HG02678 (cell line): ENCODE results near the gene RETNLB.

Experiments
- ATAC-seq: cut with Tn5 transposase; IDR thresholded peaks from one replicate; pipeline ENCODE4 v1.9.1; 2021; ENCODE audit warnings: mild to moderate bottlenecking, moderate library complexity; ENCODE audit not compliant: unreplicated experiment

RETNLB gene, protein sequence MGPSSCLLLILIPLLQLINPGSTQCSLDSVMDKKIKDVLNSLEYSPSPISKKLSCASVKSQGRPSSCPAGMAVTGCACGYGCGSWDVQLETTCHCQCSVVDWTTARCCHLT

DNA sequence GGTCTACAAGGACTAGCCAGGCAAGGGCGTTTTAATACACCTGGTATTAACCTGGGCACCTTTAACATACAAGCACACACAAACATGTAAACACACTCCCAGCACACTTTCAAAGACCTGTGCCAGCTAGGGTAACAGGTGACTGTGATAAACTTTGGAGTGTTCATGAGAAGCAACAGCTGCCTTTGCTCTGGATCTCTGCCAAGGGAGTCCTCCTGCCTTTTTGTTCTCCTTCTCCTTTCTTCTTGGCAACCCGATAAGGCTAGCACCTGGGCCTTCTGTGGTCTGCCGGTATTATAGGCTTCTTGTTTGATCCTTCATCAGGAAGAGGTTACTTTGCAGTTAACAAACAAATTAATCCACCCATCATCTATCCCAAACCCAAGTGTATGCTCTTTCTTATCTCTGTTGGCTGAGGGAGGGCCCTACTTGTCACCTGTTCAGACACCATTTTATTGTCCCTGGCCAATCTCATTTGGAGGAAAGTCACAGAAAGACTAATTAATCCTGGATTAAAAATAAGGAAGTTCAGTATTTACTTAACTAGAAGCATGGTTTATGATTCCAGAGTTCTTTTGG, at the start of gene RETNLB:
Gene RETNLB, minus strand, starts transcription at position 7 of the 579 bp plus-strand sequence. CDS start 225 bp downstream, outside the sequence.
- no peak for ATAC-seq

DNA sequence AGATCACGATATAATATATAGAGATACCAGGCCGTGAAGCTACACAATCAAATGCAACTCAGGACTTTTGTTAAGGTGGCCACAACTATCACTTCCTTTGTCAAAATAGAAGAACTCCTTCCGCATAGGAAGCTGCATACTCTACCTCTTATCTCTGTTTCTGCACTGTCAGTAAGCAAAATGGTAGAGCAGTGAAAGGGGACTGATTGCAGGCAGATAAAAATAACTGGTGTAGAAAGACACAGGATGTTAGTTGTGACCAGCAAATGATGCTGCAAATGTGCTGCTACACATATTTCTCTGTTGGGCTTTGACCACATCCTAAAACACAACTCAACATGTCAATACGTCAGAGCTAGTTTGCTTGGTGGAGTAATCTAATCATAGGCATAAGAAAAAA, 49.1 kb upstream of the RETNLB start:
- no peak for ATAC-seq

DNA sequence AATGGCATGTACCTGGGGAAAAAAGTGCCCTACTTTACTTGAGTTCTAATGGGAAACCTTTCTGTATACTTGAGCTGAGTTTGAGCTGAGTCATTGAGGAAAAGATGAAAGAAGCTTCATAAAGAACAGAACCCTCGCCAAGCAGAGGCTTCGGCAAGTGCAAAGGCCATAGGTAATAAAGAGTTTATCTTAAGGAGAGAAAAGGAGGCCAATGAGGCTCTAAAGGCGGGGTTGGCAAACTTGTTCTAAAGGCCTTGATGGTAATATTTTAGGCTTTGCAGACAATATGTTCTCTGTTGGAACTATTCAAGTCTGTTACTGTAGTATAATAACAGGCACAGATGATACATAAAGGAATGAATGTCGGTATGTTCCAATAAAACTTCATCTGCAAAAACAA, 47.8 kb upstream of the RETNLB start:
- ATAC-seq = no peak

DNA sequence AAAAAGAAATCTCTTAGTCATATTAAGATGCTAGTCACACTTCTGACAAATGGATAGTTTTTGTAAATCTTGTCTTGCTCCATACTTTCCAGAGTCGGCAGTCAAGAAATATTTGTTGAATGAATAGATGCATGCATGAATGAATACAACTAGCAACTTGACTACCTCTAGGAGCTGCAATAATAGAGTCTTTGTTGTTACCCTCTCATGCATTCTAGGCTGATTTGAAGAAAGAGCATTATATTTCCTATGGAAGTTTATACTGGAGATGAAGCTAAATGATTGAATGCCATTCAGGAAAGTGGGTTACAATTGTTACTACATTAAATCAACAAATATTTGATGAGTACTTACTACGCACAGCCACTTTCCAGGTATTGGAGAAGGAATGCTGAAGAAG, 47.2 kb upstream of the RETNLB start:
- no peak for ATAC-seq

DNA sequence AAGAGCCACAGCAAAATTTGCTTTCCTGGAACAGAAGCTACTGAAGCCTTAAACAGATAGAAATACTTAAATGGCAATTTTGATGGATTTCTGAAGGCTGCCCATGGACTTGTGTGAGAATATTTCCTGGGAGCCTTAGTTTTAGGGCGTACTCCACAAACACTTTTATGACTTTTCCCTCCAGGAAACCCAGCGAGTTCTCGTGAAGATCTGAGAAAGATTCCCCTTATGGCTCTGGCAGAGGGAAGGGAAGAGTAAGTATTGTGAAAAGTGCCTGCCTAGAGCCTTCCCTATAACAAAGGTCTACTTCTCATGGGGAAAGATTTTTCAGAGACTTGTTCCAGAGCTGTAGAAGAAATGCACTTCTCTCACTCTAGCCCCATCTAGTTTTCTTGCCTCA, 34.3 kb upstream of the RETNLB start:
- ATAC-seq = no peak

DNA sequence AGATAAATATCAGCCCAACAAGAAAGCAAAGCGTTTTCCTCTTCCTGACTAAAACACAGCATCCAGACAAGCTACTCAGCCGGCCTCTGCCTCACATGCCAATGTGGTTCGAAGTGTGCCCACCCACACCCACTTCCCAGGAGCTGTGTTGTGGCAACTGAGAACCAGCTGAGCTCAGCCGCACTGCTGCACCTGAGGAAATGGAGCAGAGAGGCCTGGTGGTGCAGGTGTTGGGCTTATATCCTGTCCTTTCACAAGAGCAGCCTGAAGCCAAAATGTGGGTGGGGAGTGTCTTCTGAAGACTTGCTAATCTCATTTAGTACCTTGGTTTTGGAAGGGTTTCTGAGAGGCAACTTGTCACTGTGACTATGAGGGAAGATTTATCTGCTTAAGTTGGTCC, 23.0 kb upstream of the RETNLB start:
- no peak for ATAC-seq

DNA sequence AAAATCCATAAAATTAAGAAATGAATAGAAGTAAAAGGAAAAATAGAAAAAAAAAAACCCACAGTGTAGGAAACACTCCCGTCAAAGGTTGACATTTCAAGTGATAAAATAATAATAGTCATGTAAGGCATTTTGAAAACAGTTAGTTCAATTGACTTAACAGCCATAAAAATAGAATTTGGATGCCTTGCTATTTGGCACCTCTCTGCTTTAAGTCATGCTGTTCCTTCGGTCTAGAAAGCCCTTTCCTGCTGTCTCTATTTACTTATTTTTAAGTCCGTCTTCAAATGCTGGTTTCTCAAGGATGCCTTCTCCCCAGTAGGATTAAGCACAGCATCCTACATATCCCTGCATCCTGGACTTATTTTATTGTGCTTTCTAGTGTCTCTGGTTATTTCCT, 22.3 kb upstream of the RETNLB start:
- ATAC-seq = no peak

DNA sequence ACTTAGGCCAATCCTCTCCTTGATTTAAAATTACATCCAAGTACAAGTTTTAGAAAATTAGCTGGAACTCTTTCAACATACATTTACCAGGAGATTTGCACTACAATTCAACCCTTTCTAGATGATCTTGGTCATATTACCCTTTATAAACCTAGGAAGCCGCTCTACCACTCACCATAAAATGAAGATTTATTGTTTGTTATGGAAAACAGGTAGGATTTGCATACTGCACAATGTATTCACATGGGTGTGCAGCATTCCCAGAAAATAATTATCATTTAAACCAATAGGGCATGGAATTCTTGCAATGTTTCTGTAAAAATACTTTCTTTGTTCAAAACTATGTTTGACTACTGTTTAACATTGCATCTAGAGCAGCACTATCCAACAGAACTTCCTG, 18.4 kb upstream of the RETNLB start:
- ATAC-seq = no peak

DNA sequence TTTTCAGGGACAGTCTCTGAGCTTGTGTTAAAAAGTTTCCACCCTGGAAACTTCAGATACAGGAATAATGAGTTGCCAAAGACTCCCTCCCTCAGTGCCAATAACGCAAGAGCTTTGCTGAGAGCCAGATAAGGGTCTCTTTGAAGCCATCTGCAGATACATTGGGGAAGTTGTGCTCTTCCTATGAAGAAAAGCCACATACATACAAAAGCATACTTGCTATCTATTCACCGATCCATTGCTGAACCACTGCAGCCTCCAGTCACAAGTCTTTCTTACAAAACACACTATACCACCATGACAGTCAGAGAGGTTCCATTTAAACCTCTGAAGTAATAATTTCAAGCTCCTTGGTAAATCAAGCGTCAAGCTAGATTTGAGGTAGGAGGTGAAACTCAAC, 10.0 kb upstream of the RETNLB start:
- no peak for ATAC-seq

DNA sequence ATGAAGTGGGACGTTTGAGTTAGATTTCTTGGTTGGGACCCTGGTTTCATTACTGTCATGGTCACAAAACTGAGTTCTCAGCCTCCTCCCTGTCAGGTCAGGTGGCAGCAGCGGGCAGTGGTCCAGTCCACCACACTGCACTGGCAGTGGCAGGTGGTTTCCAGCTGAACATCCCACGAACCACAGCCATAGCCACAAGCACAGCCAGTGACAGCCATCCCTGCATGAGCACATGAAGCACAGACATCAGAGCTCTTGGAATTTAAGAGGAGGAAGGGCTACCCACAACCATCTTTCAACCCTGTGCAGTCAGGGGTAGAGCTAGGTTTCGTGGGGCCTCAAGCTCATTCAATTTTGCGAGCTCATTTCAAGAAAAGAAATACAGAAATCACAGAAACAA, 1.5 kb downstream of the RETNLB start:
- no peak for ATAC-seq

DNA sequence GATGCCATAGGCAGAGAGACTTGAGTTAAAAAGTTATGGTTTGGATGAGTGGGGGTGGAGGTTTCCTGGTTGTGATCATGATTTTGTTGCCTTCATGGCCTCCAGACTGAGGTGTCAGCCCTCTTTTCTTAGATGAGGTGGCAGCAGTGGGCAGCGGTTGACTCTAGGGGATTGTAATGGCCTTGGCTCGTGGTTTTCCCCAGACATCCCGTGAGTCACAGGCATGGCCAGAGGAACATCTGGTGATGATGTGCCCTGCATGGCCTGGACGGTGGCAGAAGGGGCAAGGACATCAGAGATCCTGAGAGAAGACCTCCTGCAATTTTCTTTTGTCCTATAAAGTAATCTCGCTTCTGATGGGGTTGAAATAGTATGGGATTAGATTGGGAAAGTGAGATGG, 12.4 kb downstream of the RETNLB start:
- ATAC-seq = no peak

DNA sequence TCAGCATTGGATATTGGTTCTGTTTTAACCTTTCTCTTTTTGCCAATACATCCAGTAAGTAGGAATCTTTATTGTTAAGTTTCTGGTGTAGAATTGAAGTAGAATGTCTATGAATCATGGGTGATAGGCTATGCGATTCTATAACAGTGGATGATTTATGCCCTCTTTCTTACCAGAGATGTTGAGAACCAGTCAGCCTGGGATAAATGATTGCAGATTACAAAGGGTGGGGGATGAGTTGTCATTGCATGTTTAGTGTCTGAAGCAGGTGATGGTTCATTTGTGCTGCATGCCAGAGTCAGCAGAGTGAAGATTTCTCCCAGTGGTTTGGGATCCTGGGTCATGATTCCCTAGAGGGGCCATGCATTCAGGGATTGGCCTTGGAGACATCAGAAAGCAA, 14.3 kb downstream of the RETNLB start:
- no peak for ATAC-seq

DNA sequence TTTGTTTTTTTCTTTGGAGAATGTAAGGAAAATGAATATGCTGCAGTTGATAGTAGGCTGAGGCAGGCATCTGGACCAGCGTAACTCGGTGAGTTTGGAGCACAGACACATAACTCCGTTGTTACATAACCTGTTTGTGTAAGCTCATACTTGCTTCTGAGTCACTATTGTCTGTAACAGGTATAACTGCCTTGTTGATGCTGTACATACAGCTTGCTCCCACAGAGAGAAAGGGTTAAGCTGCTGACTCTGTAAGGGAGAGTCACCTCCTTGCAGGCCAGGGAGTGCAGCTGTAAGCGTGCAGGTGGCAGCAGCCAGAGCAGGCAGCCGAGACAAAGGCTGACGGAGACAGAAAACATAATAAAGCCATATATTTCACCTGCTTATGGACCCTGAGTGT, 20.4 kb downstream of the RETNLB start:
- no peak for ATAC-seq

DNA sequence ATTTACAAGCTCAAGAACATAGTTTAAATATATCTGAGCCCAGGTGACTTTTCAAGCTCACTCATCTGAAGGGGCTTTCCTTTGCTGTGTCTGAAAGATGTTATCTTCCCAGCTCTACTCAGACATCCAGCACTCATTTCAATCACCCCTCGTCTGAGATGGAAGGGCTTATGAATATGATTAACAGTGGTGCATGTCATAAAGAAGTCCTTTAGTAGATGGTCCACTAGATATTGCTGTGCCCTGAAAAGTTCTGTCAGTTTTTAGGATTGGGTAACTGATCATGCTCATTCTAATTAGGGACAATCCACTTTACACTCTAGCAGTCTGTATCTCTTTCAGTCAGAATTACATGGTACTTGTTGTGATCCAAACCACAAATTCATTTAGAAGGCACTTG, 28.3 kb downstream of the RETNLB start:
- ATAC-seq = no peak

DNA sequence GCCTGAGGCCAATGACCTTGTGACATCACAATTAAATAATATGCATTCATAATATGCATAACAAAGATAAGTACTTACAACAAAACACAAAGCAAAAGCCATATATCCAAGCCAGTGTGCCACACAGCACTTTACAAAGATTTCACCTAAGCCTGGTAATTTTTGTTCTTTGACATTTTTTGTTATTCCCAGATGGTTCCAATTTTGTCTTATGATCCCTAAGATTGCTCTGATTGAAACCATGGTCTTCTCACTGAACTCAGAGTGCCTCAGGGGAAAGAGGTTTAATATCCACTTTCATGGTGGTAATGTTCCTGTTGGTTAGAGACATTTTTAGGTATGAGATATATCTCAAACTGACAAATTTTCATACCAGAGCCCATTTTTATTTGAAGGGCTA, 29.1 kb downstream of the RETNLB start:
- ATAC-seq = no peak

DNA sequence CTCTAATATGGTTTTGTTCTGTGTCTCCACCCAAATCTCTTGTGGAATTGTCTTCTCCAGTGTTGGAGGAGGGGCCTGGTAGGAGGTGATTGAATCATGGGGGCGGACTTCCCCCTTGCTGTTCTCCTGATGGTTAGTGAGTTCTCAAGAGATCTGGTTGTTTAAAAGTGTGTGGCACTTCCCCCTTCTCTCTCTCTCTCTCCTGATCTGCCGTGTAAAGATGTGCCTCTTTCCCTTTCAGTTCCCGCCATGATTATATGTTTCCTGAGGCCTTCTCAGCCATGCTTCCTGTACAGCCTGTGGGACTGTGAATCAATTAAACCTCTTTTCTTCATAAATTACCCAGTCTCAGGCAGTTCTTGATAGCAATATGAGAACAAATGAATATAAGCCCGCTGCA, 33.1 kb downstream of the RETNLB start:
- ATAC-seq = no peak

DNA sequence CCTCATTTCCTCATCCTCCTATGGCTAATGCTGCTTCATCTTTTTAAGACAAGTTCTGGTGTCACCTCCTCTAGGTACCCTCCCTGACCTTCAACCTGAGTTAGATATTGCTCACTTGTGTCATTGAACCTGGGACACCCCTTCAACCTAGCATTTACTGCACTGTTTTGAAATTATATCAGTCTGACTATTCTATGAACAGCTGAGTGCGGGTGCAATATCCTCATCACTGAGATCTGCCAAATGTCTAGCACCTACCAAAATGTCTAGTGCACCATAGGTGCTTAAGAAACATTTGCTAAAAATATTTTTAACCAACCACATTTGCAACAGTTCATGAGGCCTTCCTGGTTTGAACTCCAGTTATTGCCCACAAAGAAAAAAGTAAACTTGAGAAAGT, 34.5 kb downstream of the RETNLB start:
- ATAC-seq = no peak

DNA sequence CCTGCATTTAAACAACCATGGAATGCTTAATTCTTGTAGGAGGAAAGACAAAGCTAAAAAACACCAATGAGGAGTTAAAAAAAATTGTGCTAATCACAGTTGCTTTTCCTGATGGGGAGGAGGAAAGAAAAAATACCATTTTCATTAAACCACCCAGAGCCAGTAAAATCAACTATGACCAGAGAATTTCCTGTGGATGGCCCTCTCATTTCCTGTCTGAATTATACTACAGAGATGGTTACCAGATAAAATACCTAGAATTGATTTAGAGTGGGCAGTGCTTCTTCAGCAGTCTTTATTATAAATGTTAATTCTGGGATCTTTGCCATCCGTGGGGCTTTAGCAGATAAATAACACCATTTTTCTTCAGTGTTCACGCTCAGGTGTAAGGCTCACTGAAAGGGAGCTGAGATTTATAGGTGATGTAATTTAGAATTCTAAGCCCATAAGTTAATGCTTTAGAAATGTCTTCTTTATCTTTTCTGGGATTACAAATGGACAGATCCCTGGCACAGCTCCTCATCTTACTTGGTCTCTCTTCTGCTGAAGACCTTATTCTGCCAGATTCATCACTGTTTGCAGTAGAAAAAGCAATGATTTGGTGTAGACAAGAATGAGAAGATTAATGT, 37.9 kb downstream of the RETNLB start:
- ATAC-seq = no peak

DNA sequence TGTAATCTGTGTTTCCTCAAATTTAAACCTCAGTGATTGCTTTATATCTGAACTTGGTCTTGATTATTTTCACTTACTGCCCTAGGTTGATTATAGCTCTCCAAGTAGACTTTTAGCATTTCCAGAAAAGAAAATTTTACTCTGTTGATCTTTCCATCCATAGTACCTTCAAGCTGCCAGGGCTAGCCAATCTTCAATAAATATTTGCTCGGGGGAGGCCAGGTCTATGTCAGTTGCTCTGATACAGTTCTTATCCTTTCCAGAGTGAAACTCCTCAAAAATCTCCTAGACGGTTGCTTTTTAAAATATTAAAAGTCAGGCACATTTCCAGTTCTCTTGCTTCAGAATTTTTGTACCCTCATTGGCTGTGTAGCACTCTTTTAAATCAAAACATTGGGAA, 38.8 kb downstream of the RETNLB start:
- ATAC-seq = no peak

DNA sequence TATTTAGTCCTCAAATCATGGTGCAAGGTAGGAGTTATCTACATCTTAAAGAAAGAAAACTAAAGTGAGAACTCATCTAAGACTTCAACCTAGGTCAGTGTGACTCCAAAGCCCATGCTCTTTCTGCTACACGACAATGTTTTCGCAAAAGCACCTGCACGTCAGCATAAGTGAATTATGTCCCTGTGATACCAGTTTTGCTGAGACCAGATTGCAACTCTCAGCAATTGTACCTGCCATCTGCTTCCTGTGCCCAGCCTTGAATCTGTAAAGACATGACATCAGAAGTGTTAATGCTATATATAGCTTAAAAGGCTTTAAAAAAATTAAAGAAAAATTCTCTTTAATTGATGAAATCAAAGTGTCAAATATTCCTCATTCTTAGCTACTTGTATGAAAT, 43.4 kb downstream of the RETNLB start:
- ATAC-seq = no peak

DNA sequence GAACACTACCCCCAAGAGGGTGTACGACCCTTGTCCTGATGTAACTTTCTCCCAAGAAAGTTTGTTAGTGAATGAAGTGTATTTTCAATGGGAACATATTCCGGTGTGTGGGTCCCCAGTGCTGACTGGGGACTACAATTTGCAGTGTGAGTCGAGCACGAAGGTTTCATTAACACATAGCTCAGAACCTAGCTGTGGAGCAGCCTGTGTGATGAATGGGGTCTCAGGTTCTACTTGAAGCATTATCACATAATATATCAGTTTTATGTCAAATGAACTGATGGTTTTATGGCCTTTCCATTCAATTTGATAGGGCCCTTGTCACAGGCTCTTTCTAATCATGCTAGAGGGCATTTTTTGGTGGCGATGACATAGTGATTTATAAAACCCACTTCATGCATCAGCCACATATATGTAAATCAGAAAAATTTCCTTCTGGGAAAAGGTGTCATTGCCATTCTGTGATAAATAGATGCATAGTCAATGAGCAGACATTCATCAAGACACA, 44.1 kb downstream of the RETNLB start:
- no peak for ATAC-seq
